GM19324 (cell line): ENCODE data around the gene ZBTB4.
"Not testable (repeated sequence)": the region's sequence is repeated elsewhere in the genome, so short reads cannot be mapped to it uniquely, and the experiment has no call there.

Source experiments
- ATAC-seq: cut with Tn5 transposase; IDR thresholded peaks from one replicate; pipeline ENCODE4 v1.9.1; 2021; ENCODE audit warnings: mild to moderate bottlenecking, moderate library complexity; ENCODE audit not compliant: unreplicated experiment, low FRiP score

Gene ZBTB4

GRCh38 chr17:7471729-7472128 lies 7.7 kb downstream of the ZBTB4 start:
- no peak for ATAC-seq

GRCh38 chr17:7470457-7470973 lies 8.9 kb downstream of the ZBTB4 start:
- ATAC-seq, result not testable (repeated sequence)

- ATAC-seq, result not testable (repeated sequence)
Measured at GRCh38 chr17:7469843-7470242, 9.6 kb downstream of the ZBTB4 start.

GRCh38 chr17:7468804-7469389 lies 10.5 kb downstream of the ZBTB4 start:
- no peak for ATAC-seq

- ATAC-seq, result no peak
Measured at GRCh38 chr17:7468290-7468689, 11.1 kb downstream of the ZBTB4 start.

- ATAC-seq, result no peak
Measured at GRCh38 chr17:7467498-7467897, 11.9 kb downstream of the ZBTB4 start.

- no peak for ATAC-seq
Measured at GRCh38 chr17:7466639-7467341, 12.6 kb downstream of the ZBTB4 start.

GRCh38 chr17:7466318-7466638 lies 13.2 kb downstream of the ZBTB4 start:
- ATAC-seq, result no peak

GRCh38 chr17:7465597-7466275 lies 13.7 kb downstream of the ZBTB4 start:
- no peak for ATAC-seq

GRCh38 chr17:7464081-7464480 lies 15.3 kb downstream of the ZBTB4 start:
- ATAC-seq, result no peak

- ATAC-seq, result no peak
Measured at GRCh38 chr17:7463372-7463846, 16.0 kb downstream of the ZBTB4 start.

- no peak for ATAC-seq
Measured at GRCh38 chr17:7462474-7463371, 16.7 kb downstream of the ZBTB4 start.

GRCh38 chr17:7460850-7461660 lies 18.4 kb downstream of the ZBTB4 start:
- ATAC-seq, result no peak

- no peak for ATAC-seq
Measured at GRCh38 chr17:7459961-7460545, 19.4 kb downstream of the ZBTB4 start.

GRCh38 chr17:7448461-7448860 lies 31.0 kb downstream of the ZBTB4 start:
- ATAC-seq, result no peak

GRCh38 chr17:7445619-7445968 lies 33.8 kb downstream of the ZBTB4 start:
- ATAC-seq, result no peak

GRCh38 chr17:7444682-7445618 lies 34.5 kb downstream of the ZBTB4 start, which contains the start of gene CHRNB1:
CHRNB1 (plus strand) TSS chr17:7445061; CDS start chr17:7445128, 67 bp downstream.
- ATAC-seq, result no peak
